Lower leg skin (tissue), 3 donors: ENCODE data around the gene CD2AP.

Experiments used
- POLR2A ChIP-seq, 2 donors: fragments of 450-650 bp; IDR thresholded peaks; one replicate each; pipeline ENCODE4 v1.6.1; 2016 to 2017; ENCODE audit warnings: antibody characterized with exemption in 2 of 2, mild to moderate bottlenecking in 1 of 2, moderate library complexity in 1 of 2
- TF ChIP-seq, protein P1 (sequence below), 3 donors: fragments of 450-650 bp; IDR thresholded peaks; one replicate each; pipeline ENCODE4 v1.5.1; 2016; ENCODE audit warnings: antibody characterized with exemption in 3 of 3, mild to moderate bottlenecking in 3 of 3, moderate library complexity in 2 of 3

DNA sequence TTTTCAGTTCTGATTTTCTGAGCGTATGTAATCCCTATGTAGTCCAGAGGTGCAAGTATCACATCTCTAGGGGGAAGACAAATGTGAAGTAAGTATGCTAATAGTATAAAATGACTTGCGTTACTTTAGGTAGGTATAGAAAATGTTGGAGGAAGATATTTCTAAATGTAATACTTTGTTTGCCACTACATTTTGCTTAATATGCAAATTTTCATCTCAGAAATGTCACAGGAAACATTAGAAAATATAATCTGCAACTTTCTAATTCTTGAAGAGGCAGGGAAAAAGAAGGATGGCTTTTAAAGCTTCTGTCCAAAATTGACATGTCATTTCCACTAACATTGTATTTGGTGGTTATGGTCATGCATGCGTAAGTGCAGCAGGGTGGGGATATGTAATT lies 85.6 kb downstream of the CD2AP start:
- TF ChIP-seq, protein P1, sequence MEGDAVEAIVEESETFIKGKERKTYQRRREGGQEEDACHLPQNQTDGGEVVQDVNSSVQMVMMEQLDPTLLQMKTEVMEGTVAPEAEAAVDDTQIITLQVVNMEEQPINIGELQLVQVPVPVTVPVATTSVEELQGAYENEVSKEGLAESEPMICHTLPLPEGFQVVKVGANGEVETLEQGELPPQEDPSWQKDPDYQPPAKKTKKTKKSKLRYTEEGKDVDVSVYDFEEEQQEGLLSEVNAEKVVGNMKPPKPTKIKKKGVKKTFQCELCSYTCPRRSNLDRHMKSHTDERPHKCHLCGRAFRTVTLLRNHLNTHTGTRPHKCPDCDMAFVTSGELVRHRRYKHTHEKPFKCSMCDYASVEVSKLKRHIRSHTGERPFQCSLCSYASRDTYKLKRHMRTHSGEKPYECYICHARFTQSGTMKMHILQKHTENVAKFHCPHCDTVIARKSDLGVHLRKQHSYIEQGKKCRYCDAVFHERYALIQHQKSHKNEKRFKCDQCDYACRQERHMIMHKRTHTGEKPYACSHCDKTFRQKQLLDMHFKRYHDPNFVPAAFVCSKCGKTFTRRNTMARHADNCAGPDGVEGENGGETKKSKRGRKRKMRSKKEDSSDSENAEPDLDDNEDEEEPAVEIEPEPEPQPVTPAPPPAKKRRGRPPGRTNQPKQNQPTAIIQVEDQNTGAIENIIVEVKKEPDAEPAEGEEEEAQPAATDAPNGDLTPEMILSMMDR (IDR thresholded peaks at IDR 0.05), result no peak
- TF ChIP-seq POLR2A (IDR thresholded peaks at IDR 0.05), result no peak
